Measurements from ENCODE around the gene RWDD4. TPM values are rescaled to one million over a fixed set of nuclear protein-coding genes. Genes with fewer than 3 reads are reported as not detected.

Gene RWDD4
- total and polyA plus RNA-seq, 2 of the 4 experiments (the other 2 are of a cell fraction) = 8.5 to 8.8 TPM

DNA sequence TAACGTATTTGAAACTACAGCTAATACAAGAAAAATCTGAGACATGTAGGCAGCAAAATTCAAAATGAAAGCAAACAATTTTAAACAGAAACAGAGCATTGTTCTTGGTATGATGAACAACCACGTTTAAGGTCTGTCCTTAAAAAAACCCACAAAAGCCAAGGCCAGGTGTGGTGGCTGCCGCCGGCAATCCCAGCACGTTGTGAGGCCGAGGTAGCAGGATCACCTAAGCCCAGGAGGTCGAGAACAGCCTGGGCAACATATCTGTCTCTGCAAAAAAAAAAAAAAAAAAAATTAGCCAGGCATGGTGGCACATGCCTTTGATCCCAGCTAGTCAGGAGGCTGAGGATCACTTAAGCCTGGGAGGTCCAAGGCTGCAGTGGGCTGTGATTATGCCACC is 13.7 kb downstream of the RWDD4 start:
- Histone ChIP-seq H3K9ac (ENCODE audit: low read depth, low read length) (no peak overlapping the region), H3K36me3 (ENCODE audit: control insufficient read depth, insufficient read depth, low read length) (peaks cover 28% of the 10 kb centered on the region), H2AK5ac (ENCODE audit: low read depth, low read length) (no peak overlapping the region), H3K18ac (ENCODE audit: low read depth, low read length) (no peak overlapping the region), H2BK15ac (ENCODE audit: low read depth, low read length) (no peak overlapping the region), H2BK20ac (ENCODE audit: low read depth, low read length) (no peak overlapping the region), H2BK120ac (ENCODE audit: low read depth, low read length) (no peak overlapping the region), H3K9me3 (ENCODE audit: control insufficient read depth, insufficient read depth, low read length) (no peaks in the 10 kb centered on the region), H2AFZ (replicated peaks; ENCODE audit: low read length, poor library complexity) (no peak overlapping the region), H3K4me1 (ENCODE audit: control insufficient read depth, insufficient read depth, low read length) (no peaks in the 10 kb centered on the region), H3K23ac (ENCODE audit: low read depth, low read length) (no peak overlapping the region), H4K91ac (ENCODE audit: insufficient read depth, low read depth, low read length) (no peak overlapping the region), H3K4ac (ENCODE audit: low read depth, low read length) (no peak overlapping the region), H4K8ac (ENCODE audit: low read depth in 2 of 2, low read length in 2 of 2) (no peak overlapping the region), H3K14ac (replicated peaks; ENCODE audit: low read depth, low read length) (no peak overlapping the region), H4K5ac (ENCODE audit: low read depth, low read length) (no peak overlapping the region), H2BK5ac (ENCODE audit: low read depth, low read length, poor library complexity, severe bottlenecking) (no peak overlapping the region), H4K20me1 (ENCODE audit: insufficient read depth, low read length) (no peaks in the 10 kb centered on the region), H3K27me3 (ENCODE audit: control insufficient read depth, insufficient read depth, low read length) (no peaks in the 10 kb centered on the region), H3K27ac (ENCODE audit: insufficient read depth, low read length) (no peak overlapping the region), H3K56ac (ENCODE audit: extremely low read depth, insufficient read depth, low read length) (no peak overlapping the region), H3K79me1 (ENCODE audit: low read depth in 1 of 2, low read length in 2 of 2) (no peaks in the 10 kb centered on the region), H2AK9ac (replicated peaks; ENCODE audit: low read depth, low read length, poor library complexity) (no peak overlapping the region), H3K9me1 (ENCODE audit: insufficient read depth, low read length) (no peaks in the 10 kb centered on the region), H3K4me3 (ENCODE audit: insufficient read depth, low read depth, low read length) (no peak overlapping the region), H3K4me2 (ENCODE audit: low read depth, low read length) (no peak overlapping the region)
- DNase-seq (no peak), ATAC-seq (ENCODE audit: low read depth) (no peak)
- TF ChIP-seq, protein P1, sequence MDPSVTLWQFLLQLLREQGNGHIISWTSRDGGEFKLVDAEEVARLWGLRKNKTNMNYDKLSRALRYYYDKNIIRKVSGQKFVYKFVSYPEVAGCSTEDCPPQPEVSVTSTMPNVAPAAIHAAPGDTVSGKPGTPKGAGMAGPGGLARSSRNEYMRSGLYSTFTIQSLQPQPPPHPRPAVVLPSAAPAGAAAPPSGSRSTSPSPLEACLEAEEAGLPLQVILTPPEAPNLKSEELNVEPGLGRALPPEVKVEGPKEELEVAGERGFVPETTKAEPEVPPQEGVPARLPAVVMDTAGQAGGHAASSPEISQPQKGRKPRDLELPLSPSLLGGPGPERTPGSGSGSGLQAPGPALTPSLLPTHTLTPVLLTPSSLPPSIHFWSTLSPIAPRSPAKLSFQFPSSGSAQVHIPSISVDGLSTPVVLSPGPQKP (IDR thresholded peaks at IDR 0.05; ENCODE audit: borderline replicate concordance, low read depth, low read length) = no peak
- TF ChIP-seq, protein P2, sequence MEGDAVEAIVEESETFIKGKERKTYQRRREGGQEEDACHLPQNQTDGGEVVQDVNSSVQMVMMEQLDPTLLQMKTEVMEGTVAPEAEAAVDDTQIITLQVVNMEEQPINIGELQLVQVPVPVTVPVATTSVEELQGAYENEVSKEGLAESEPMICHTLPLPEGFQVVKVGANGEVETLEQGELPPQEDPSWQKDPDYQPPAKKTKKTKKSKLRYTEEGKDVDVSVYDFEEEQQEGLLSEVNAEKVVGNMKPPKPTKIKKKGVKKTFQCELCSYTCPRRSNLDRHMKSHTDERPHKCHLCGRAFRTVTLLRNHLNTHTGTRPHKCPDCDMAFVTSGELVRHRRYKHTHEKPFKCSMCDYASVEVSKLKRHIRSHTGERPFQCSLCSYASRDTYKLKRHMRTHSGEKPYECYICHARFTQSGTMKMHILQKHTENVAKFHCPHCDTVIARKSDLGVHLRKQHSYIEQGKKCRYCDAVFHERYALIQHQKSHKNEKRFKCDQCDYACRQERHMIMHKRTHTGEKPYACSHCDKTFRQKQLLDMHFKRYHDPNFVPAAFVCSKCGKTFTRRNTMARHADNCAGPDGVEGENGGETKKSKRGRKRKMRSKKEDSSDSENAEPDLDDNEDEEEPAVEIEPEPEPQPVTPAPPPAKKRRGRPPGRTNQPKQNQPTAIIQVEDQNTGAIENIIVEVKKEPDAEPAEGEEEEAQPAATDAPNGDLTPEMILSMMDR (conservative IDR thresholded peaks at IDR 0.05; ENCODE audit: low read depth, low read length) = no peak
- no peak for TF ChIP-seq MAFK (IDR thresholded peaks at IDR 0.05; ENCODE audit: low read depth, low read length)
- no peak for TF ChIP-seq CEBPB (IDR thresholded peaks at IDR 0.05; ENCODE audit: low read depth, low read length)
- TF ChIP-seq MAZ (IDR thresholded peaks at IDR 0.05; ENCODE audit: borderline replicate concordance, low read depth, low read length) = no peak
- TF ChIP-seq BHLHE40 (IDR thresholded peaks at IDR 0.05; ENCODE audit: low read depth, low read length) = no peak
- no peak for TF ChIP-seq NFE2L2 (IDR thresholded peaks at IDR 0.05; ENCODE audit: low read depth, low read length)
- no peak for TF ChIP-seq POLR2A (IDR thresholded peaks at IDR 0.05; ENCODE audit: low read depth, low read length)
- TF ChIP-seq CHD1 (IDR thresholded peaks at IDR 0.05; ENCODE audit: low read depth, low read length) = no peak
- no peak for TF ChIP-seq RCOR1 (IDR thresholded peaks at IDR 0.05; ENCODE audit: insufficient replicate concordance, low read length)
- no peak for TF ChIP-seq SMC3 (IDR thresholded peaks at IDR 0.05; ENCODE audit: low read depth, low read length)
- no peak for TF ChIP-seq MXI1 (IDR thresholded peaks at IDR 0.05; ENCODE audit: borderline replicate concordance, low read depth, low read length)
- TF ChIP-seq FOS (IDR thresholded peaks at IDR 0.05; ENCODE audit: low read depth, low read length) = no peak
- TF ChIP-seq, protein P3, sequence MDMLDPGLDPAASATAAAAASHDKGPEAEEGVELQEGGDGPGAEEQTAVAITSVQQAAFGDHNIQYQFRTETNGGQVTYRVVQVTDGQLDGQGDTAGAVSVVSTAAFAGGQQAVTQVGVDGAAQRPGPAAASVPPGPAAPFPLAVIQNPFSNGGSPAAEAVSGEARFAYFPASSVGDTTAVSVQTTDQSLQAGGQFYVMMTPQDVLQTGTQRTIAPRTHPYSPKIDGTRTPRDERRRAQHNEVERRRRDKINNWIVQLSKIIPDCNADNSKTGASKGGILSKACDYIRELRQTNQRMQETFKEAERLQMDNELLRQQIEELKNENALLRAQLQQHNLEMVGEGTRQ (IDR thresholded peaks at IDR 0.05; ENCODE audit: low read depth, low read length) = no peak
- TF ChIP-seq RAD21 (IDR thresholded peaks at IDR 0.05; ENCODE audit: low read length) = no peak
- no peak for TF ChIP-seq RFX5 (IDR thresholded peaks at IDR 0.05; ENCODE audit: low read depth, low read length)
- in situ Hi-C loops (cut with MboI; ENCODE audit: low sequenced_read_pairs) (no loop called here), dilution Hi-C loops (cut with HindIII; ENCODE audit: low sequenced_read_pairs, unreplicated experiment) (no loop called here), intact Hi-C loops (cut with micrococcal nuclease) (no loop called here)
- POLR2A ChIA-PET (ENCODE audit: unreplicated experiment) = no interaction called here
- CTCF ChIA-PET = interaction anchor here (0.6 kb wide), 1 partner anchor 967 kb away, joined by 3 read pairs; no protein-coding TSS in a partner anchor
- no TSS peak for BruUV-seq (replicated peaks)
- WGBS, 2 experiments (ENCODE audit: extremely low coverage in 2 of 2, insufficient read length in 1 of 2) = 80% methylated on average over 1 of the region's 7 CpGs; no CpG with 5 or more reads in 1 of the 2 experiments
